HL-60/S4 treated with phorbol 12-myristate 13-acetate at 8.2 ng/mL for 4 days and 3 days (cell line): ENCODE measurements around the gene DNAI4.

Experiments
- in situ Hi-C: fragments of 300-500 bp; cut with MboI; formaldehyde crosslinking; loops from 2 replicates; pipeline ENCODE4 v1.15.0; 2022; ENCODE audit warnings: low sequenced_read_pairs

The DNAI4 gene

DNA sequence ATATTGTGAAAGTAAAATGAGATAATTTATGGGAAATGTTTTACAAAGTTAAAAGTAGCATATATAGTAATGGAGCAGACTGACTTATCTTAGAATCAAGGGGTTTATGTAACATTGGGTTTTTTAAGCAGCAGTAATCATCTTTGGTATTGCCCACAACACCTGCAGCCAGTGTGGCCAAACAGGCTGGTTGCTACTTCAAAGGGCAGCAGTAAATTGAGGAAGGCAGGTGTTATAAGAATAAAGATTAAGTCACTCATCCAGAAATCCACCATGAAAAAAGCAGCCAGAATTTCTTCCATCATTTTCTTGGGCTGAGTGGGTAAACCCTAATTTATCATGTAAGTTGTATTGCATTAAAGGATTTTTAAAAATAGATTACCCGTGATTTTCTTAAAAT lies 155.7 kb downstream of the DNAI4 start:
- in situ Hi-C loops = no loop called here

DNA sequence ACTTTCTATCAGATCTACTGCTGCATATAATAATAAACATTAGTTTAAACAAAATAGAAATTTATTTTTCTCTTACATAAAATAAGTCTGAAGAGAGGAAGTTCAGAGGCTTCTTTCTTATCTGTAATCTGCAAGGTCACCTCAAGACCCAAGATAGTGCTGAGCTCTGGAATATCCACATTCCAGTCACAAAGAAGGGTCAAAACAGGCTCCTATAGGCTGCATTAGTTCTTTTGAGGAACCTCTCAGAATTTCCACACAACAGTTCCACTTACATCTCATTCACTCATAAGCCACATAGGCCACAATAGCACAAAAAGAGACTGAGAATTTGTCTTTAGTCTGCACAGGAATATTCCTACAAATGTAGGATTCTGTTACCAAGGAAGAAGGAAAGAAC lies 157.0 kb downstream of the DNAI4 start:
- in situ Hi-C loops = no loop called here

DNA sequence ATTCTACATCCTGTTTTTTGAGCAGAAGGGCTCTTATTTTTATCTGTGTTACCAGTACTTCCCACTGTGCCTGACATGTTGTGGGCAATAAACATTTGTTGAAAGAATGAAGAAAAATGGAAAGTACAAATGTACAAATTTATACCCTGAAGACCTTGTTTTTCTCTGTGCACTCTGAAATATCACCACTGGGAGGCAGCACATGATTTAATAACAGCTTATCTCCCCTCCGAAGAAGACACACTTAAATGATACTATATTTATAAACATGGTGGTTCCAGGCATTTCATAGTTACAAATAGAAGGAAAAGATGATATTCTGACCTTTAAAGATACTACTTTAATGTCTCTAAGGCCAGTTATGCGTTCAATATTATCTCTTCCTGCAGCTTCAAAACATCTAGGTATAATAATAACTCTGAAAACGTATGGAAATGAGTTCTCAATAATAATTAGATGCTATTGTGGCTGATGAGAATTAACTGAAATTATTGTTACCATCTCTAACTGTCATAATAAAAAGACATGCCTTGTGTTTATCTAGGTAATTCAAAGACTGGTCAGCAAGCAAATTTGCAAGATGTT lies 159.6 kb downstream of the DNAI4 start:
- in situ Hi-C loops = no loop called here
